Measurements from ENCODE around the gene SLC27A5. TPM values are rescaled to one million over a fixed set of nuclear protein-coding genes. Genes with fewer than 3 reads are reported as not detected.

The SLC27A5 gene
- total and polyA plus RNA-seq, 2 of the 13 experiments (the other 11 are each of a cell fraction or from before 2014, with no cell fraction given): 30.3 to 40.2 TPM

DNA sequence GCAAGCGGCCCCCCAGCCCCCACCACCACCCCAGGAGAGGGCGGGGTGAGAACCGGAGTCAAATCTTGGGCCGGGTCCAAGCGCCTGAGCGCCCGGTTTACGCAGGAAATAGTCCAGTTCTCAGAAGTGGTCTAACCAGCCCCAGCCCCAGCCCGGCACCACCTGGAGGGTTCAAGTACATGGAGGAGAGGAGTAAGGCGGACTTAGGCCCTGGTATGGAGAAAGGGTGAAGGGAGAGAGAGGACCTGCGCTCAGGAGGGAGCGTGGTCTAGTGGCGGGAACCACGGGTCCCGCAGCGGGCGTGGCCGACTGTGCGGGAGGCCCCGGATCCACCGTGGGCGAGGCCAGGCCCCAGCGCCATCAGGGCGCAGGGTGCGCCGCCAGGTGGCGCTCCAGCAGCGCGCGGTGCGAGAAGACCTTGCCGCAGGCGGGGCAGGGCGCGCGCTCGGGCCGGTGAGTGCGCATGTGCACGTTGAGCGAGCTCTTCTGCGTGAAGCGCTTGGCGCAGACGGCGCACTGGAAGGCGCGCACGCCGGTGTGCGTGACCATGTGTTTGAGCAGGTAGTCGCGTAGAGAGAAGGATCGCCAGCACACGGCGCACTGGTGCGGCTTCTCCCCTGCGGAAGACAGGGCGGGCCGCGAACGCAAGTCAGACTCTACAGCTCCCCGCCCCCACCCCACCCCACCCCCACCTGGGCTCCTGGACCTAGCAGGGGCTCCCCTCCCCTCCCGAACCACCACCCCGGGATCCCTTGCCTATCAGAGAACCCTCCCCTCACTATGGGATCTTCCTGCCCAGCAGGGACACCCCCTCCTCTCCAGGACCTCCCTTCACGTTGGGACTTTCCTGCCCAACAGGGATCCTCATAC is 2.1 kb upstream of the SLC27A5 start (continued):
- TF ChIP-seq TOE1 (CRISPR knock-in tag; IDR thresholded peaks at IDR 0.05) (no peak; the same call in 1 of the 2 replicates), POLR2G (IDR thresholded peaks at IDR 0.05; ENCODE audit: low read depth, low read length) (peak; percentile 89), TBL1XR1 (IDR thresholded peaks at IDR 0.05; ENCODE audit: borderline replicate concordance, low read length, partially characterized antibody) (no peak), ZNF432 (CRISPR knock-in tag; IDR thresholded peaks at IDR 0.05; ENCODE audit: borderline replicate concordance) (no peak), RBFOX2 (IDR thresholded peaks at IDR 0.05; ENCODE audit: low read depth, low read length) (peak; percentile 93), ZNF720 (CRISPR knock-in tag; IDR thresholded peaks at IDR 0.05) (no peak), RNF2 (conservative IDR thresholded peaks at IDR 0.05; ENCODE audit: low read depth) (no peak), HOXA5 (CRISPR knock-in tag; IDR thresholded peaks at IDR 0.05) (peak; percentile 54), ZNF615 (CRISPR knock-in tag; IDR thresholded peaks at IDR 0.05; ENCODE audit: borderline replicate concordance) (no peak), KDM3A (CRISPR knock-in tag; IDR thresholded peaks at IDR 0.05; ENCODE audit: low read depth) (peak; percentile 67; the same call in 1 of the 2 replicates), ZNF20 (CRISPR knock-in tag; IDR thresholded peaks at IDR 0.05) (no peak), THYN1 (CRISPR knock-in tag; IDR thresholded peaks at IDR 0.05; ENCODE audit: borderline replicate concordance, low read depth) (no peak), SMARCE1 (IDR thresholded peaks at IDR 0.05; ENCODE audit: borderline replicate concordance) (no peak), FOXK2 (IDR thresholded peaks at IDR 0.05) (no peak), DNMT1 (CRISPR knock-in tag; IDR thresholded peaks at IDR 0.05) (no peak), SOX6 (IDR thresholded peaks at IDR 0.05) (no peak), SOX6 (CRISPR knock-in tag; IDR thresholded peaks at IDR 0.05) (peak; percentile 35; the same call in 1 of the 2 replicates), MTA1 (CRISPR knock-in tag; IDR thresholded peaks at IDR 0.05; ENCODE audit: borderline replicate concordance) (peak; percentile 60; the same call in 1 of the 2 replicates), ESRRA (CRISPR knock-in tag; IDR thresholded peaks at IDR 0.05; ENCODE audit: low read depth) (peak; percentile 72), FLYWCH1 (CRISPR knock-in tag; IDR thresholded peaks at IDR 0.05) (no peak), REXO4 (CRISPR knock-in tag; IDR thresholded peaks at IDR 0.05; ENCODE audit: borderline replicate concordance) (no peak), CBX2 (IDR thresholded peaks at IDR 0.05; ENCODE audit: low read depth, low read length) (no peak), CBX2 (CRISPR knock-in tag; IDR thresholded peaks at IDR 0.05; ENCODE audit: low read depth) (no peak)
- TF ChIP-seq, protein P1, sequence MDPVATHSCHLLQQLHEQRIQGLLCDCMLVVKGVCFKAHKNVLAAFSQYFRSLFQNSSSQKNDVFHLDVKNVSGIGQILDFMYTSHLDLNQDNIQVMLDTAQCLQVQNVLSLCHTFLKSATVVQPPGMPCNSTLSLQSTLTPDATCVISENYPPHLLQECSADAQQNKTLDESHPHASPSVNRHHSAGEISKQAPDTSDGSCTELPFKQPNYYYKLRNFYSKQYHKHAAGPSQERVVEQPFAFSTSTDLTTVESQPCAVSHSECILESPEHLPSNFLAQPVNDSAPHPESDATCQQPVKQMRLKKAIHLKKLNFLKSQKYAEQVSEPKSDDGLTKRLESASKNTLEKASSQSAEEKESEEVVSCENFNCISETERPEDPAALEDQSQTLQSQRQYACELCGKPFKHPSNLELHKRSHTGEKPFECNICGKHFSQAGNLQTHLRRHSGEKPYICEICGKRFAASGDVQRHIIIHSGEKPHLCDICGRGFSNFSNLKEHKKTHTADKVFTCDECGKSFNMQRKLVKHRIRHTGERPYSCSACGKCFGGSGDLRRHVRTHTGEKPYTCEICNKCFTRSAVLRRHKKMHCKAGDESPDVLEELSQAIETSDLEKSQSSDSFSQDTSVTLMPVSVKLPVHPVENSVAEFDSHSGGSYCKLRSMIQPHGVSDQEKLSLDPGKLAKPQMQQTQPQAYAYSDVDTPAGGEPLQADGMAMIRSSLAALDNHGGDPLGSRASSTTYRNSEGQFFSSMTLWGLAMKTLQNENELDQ (CRISPR knock-in tag; IDR thresholded peaks at IDR 0.05; ENCODE audit: borderline replicate concordance): 0 out of 2 replicates have a peak, but pooled peaks have one; percentile 17
- TF ChIP-seq, protein P2, sequence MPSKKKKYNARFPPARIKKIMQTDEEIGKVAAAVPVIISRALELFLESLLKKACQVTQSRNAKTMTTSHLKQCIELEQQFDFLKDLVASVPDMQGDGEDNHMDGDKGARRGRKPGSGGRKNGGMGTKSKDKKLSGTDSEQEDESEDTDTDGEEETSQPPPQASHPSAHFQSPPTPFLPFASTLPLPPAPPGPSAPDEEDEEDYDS (CRISPR knock-in tag; IDR thresholded peaks at IDR 0.05): peak; percentile 62; the same call in 1 of the 2 replicates
- TF ChIP-seq, protein P3, sequence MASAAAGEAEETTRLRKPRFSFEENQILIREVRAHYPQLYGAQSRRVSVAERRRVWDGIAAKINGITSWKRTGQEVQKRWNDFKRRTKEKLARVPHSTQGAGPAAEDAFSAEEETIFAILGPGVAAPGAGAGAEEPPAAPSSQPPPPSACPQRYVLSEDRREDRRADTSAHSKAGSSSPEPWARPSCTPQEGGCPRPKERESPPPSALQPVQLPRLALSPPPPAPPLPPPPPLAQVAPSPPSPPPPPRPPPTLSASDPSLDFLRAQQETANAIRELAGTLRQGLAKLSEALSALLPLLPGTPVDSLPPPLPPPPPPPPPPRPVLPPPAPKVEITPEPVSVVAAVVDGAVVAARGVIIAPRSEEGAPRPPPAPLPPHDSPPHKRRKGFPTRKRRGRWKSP (CRISPR knock-in tag; IDR thresholded peaks at IDR 0.05): peak; percentile 99
- TF ChIP-seq, protein P4, sequence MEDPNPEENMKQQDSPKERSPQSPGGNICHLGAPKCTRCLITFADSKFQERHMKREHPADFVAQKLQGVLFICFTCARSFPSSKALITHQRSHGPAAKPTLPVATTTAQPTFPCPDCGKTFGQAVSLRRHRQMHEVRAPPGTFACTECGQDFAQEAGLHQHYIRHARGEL (CRISPR knock-in tag; IDR thresholded peaks at IDR 0.05): no peak

All from HepG2 (cell line).